NCI-H146 treated with DMSO at 0.1 percent for 48 hours (cell line): ENCODE data around the gene HDX.
"Not testable (repeated sequence)": the region's sequence is repeated elsewhere in the genome, so short reads cannot be mapped to it uniquely, and the experiment has no call there.

Experiments
- DNase-seq: peaks from one replicate; lab custom pipeline; 2025; ENCODE audit not compliant: unreplicated experiment; lab: John Stamatoyannopoulos, UW

Gene HDX

GRCh38 chrX:84501798-84502628 lies at the start of gene HDX:
Gene HDX (minus strand): TSS chrX:84502453. CDS start chrX:84475397, 27,056 bp downstream.
- peak; percentile 63 for DNase-seq

- DNase-seq, result not testable (repeated sequence)
These were observed 39.1 kb upstream of the HDX start for GRCh38 chrX:84541315-84541714.

GRCh38 chrX:84537627-84538026 lies 35.4 kb upstream of the HDX start:
- not testable (repeated sequence) for DNase-seq

- no peak for DNase-seq
These were observed 13.8 kb downstream of the HDX start for GRCh38 chrX:84488426-84488825.

GRCh38 chrX:84487365-84488353 lies 14.6 kb downstream of the HDX start:
- DNase-seq, result no peak

- DNase-seq, result no peak
These were observed 23.2 kb downstream of the HDX start for GRCh38 chrX:84479086-84479485.

GRCh38 chrX:84477114-84477513 lies 25.1 kb downstream of the HDX start:
- peak; percentile 42 for DNase-seq

GRCh38 chrX:84475596-84475995 lies 26.7 kb downstream of the HDX start:
- peak; percentile 38 for DNase-seq

- DNase-seq, result peak; percentile 60
These were observed 27.2 kb downstream of the HDX start for GRCh38 chrX:84475101-84475500.

- DNase-seq, result no peak
These were observed 33.0 kb downstream of the HDX start for GRCh38 chrX:84469226-84469625.

- DNase-seq, result no peak
These were observed 34.4 kb downstream of the HDX start for GRCh38 chrX:84467898-84468297.

- no peak for DNase-seq
These were observed 48.7 kb downstream of the HDX start for GRCh38 chrX:84453351-84454246.

- no peak for DNase-seq
These were observed 61.1 kb downstream of the HDX start for GRCh38 chrX:84441143-84441542.

- no peak for DNase-seq
These were observed 87.1 kb downstream of the HDX start for GRCh38 chrX:84415140-84415539.

GRCh38 chrX:84363663-84364062 lies 138.6 kb downstream of the HDX start:
- DNase-seq, result peak; percentile 59

- DNase-seq, result no peak
These were observed 139.2 kb downstream of the HDX start for GRCh38 chrX:84363051-84363450.

GRCh38 chrX:84362184-84362838 lies 139.9 kb downstream of the HDX start:
- no peak for DNase-seq

- no peak for DNase-seq
These were observed 144.0 kb downstream of the HDX start for GRCh38 chrX:84358271-84358670.

GRCh38 chrX:84357296-84357695 lies 145.0 kb downstream of the HDX start:
- no peak for DNase-seq

GRCh38 chrX:84340968-84341367 lies 161.3 kb downstream of the HDX start:
- DNase-seq, result no peak
